Erythroblast (primary cell): ENCODE data around the gene ERCC1.

ENCODE experiments used
- GATA1 ChIP-seq: IDR thresholded peaks from 2 replicates; pipeline ENCODE4 v1.6.1; 2011; ENCODE audit warnings: low read depth, mild to moderate bottlenecking, control low read depth, low read length, moderate library complexity
- POLR2A ChIP-seq: IDR thresholded peaks from 2 replicates; pipeline ENCODE4 v1.6.1; 2011; ENCODE audit warnings: mild to moderate bottlenecking, low read length

GRCh38 chr19:45419396-45419795, 4.3 kb downstream of the ERCC1 start:
- no peak for TF ChIP-seq POLR2A
- no peak for TF ChIP-seq GATA1
